Measurements from ENCODE around the gene COBL.

COBL gene

DNA sequence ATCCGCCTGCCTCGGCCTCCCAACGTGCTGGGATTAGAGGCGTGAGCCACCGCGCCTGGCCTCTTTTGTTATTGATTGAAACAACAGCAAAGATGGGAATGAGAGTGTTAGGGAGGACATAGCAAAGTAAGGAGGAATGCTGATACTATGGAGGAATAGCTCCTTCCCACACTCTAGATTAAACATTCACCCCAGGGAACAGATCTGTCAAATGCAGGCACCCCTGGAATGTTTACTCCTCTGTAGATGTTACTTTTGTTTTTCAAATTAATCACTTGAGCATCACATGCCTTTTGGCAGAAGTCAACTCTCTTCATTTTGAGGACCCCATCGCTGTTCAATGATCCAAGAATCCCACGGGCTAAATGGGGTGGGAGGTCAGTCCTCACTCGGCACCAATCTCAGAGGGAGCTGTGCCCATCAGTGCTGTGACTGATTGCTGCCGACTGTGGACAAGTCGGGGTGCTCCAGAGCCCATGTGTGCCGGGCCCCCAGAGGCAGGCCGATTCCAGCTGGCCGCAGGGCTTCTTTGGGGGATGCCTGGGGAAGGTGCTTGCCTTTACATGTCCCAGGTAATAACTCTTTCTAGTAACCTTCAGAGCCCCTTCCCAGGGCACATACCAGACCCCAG, 10.2 kb upstream of the COBL start:
- Histone ChIP-seq H3K27ac (ENCODE audit: insufficient read depth, low read depth, low read length, poor library complexity, severe bottlenecking) (no peak overlapping the region), H3K36me3 (ENCODE audit: control insufficient read depth, insufficient read depth, low read length) (no peaks in the 10 kb centered on the region), H3K9me3 (ENCODE audit: control insufficient read depth, low read length) (no peaks in the 10 kb centered on the region), H3K27me3 (ENCODE audit: control insufficient read depth, insufficient read depth, low read length, poor library complexity, severe bottlenecking) (no peaks in the 10 kb centered on the region), H3K4me1 (ENCODE audit: control insufficient read depth, insufficient read depth, low read length) (peaks cover 7% of the 10 kb centered on the region), H3K4me3 (ENCODE audit: insufficient read depth, low read depth, low read length) (no peak overlapping the region)
- WGBS, 2 experiments: 10 to 14% methylated on average over 14 of the region's 14 CpGs

DNA sequence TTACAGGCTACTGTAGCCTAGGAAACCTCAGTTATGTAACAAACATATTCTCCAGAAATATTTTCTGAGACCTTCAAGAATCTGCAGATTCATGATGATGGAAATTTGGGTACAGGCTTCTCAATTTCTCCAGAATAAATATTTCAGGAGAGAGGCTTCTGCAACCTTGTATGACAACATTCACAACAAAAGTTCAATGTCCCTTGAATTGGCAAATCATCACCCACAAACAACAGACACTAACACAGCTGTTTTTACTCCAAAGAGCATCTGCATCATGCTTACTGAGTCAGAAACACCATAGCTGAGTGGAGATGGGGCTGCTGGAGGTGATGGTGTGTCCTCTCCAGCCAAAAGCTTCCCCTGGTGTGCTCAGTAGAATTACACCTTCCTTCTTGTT, 9.3 kb upstream of the COBL start:
- H3K27me3 ChIP-seq (ENCODE audit: control insufficient read depth, insufficient read depth, low read length, poor library complexity, severe bottlenecking): no peaks in the 10 kb centered on the region
- H3K4me3 ChIP-seq (ENCODE audit: insufficient read depth, low read depth, low read length): no peak overlapping the region
- no peaks in the 10 kb centered on the region for H3K36me3 ChIP-seq (ENCODE audit: control insufficient read depth, insufficient read depth, low read length)
- H3K9me3 ChIP-seq (ENCODE audit: control insufficient read depth, low read length): no peaks in the 10 kb centered on the region
- H3K4me1 ChIP-seq (ENCODE audit: control insufficient read depth, insufficient read depth, low read length): peaks cover 7% of the 10 kb centered on the region
- H3K27ac ChIP-seq (ENCODE audit: insufficient read depth, low read depth, low read length, poor library complexity, severe bottlenecking): no peak overlapping the region

DNA sequence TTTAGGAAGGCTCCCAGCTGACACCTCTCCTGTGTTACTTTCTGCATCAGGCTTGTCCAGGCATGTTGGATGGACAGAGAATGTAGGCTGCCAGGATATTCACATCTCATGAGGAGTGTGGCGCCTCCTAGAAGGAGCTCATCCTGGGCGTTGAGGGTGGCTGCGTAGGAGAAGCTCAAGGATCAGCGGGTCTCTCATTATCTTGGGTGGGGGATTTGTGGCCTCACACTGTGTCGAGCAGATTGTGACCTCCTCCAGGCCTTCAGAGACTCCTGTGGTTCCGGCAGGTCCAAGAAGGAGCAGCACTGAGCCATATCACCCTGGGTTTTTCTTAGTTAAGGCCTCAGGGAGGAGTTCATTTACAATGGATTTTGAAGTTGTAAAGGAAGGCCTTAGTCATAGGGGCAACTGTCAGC, 8.7 kb upstream of the COBL start:
- Histone ChIP-seq H3K4me3 (ENCODE audit: insufficient read depth, low read depth, low read length) (no peak overlapping the region), H3K9me3 (ENCODE audit: control insufficient read depth, low read length) (no peaks in the 10 kb centered on the region), H3K4me1 (ENCODE audit: control insufficient read depth, insufficient read depth, low read length) (peaks cover 7% of the 10 kb centered on the region), H3K27me3 (ENCODE audit: control insufficient read depth, insufficient read depth, low read length, poor library complexity, severe bottlenecking) (no peaks in the 10 kb centered on the region), H3K27ac (ENCODE audit: insufficient read depth, low read depth, low read length, poor library complexity, severe bottlenecking) (no peak overlapping the region), H3K36me3 (ENCODE audit: control insufficient read depth, insufficient read depth, low read length) (no peaks in the 10 kb centered on the region)
- 50 to 57% methylated on average over 6 of the region's 6 CpGs for whole genome bisulfite sequencing, 2 experiments

DNA sequence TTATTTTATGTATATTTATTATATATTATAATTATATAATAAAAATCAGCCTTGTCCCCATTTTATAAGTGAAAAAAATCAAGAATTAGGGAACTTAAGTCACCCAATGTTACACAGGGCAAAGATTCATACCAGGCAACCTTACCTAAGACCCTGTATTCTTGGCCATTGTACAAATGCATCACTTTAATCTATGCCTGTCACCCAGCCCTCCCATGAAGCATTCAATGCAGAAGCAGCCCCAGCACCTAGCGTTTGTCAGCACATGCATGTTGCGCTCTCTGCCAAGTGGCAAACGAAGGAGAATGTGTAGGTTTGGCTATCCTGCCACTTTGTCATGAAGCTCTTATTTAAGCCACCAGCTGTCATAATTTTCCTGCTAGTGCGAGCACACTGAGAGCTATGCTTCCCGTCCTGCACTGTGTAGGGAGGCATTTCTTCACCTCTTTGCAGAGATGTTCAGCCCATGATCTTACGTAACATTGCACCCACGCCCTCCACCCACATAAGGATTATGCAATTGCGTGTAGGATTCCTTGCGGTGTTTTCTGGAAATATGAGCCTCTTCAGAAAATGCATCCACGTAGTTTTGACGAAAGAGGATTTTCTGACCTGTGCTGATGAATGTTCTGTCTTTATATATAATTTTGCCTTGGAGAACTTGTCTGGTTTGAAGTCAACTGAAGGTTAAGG, 7.7 kb upstream of the COBL start:
- no peak overlapping the region for H3K4me3 ChIP-seq (ENCODE audit: insufficient read depth, low read depth, low read length)
- WGBS, 2 experiments: 90 to 93% methylated on average over 11 of the region's 11 CpGs
- H3K36me3 ChIP-seq (ENCODE audit: control insufficient read depth, insufficient read depth, low read length): no peaks in the 10 kb centered on the region
- no peaks in the 10 kb centered on the region for H3K9me3 ChIP-seq (ENCODE audit: control insufficient read depth, low read length)
- H3K27me3 ChIP-seq (ENCODE audit: control insufficient read depth, insufficient read depth, low read length, poor library complexity, severe bottlenecking): no peaks in the 10 kb centered on the region
- no peak overlapping the region for H3K27ac ChIP-seq (ENCODE audit: insufficient read depth, low read depth, low read length, poor library complexity, severe bottlenecking)
- H3K4me1 ChIP-seq (ENCODE audit: control insufficient read depth, insufficient read depth, low read length): peaks cover 7% of the 10 kb centered on the region

DNA sequence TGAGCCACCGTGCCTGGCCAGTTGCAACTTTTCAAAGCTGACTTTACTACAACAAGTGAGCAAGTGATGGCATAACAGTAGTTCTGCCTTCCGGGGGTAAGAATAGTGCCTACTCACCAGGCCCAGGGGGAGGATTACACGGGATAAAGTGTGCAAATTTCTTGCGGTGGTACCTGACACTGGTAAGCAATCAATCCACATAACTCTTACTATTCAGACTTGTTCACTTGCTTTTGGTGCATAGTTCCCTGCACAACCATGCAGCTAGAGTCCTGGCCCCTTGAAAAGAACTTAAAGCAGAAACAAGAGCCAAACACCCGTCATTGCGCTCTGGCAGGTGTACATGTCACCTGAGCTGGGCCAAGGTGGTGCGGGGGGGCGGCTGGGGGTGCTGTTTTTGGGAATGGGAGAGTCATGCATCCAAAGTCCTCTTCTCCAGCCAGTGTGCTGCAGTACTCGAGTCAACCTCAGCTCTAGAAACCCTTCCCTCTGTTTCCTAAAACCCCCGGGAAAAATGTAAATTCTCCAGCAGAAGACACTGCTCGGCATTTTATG, 5.4 kb upstream of the COBL start:
- H3K27me3 ChIP-seq (ENCODE audit: control insufficient read depth, insufficient read depth, low read length, poor library complexity, severe bottlenecking): peaks cover 12% of the 10 kb centered on the region
- WGBS, 2 experiments: 86 to 89% methylated on average over 11 of the region's 11 CpGs

DNA sequence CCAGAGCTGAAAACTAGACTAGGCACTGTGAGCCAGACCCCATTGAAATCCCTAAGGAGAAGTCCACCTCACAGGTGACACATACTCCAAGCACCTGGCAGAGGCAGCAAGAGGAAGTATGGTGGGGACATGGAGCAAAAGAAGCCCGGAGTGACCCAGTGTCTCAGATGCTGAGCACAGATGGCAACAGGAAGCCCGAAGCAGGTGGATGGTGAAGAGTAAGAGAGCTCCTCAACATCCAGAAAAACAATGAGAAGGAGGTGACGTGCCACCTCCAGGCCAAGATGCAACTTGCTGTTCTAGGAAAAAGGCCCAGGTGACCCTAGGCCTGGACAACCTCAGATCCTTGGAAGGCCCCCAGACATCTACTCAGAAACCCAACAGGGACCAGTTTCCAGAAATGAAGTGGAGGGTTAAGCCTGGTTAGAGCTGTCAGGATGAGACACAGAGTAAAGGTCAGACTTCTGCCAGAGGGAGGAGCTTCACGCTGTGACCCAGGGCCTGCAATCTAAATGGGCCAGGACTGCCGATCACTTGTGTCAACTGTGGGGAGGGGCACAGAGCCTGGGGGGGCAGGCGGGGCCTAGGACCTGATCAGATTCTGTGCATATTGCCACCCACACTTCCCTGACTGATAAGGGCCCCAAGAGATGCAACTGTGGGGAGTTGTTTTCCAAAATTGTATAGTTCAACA, 2.4 kb upstream of the COBL start:
- WGBS, 2 experiments: 73 to 79% methylated on average over 6 of the region's 6 CpGs
- Histone ChIP-seq H3K27ac (ENCODE audit: insufficient read depth, low read depth, low read length, poor library complexity, severe bottlenecking) (no peak overlapping the region), H3K4me3 (ENCODE audit: insufficient read depth, low read depth, low read length) (no peak overlapping the region), H3K36me3 (ENCODE audit: control insufficient read depth, insufficient read depth, low read length) (no peaks in the 10 kb centered on the region), H3K9me3 (ENCODE audit: control insufficient read depth, low read length) (no peaks in the 10 kb centered on the region), H3K27me3 (ENCODE audit: control insufficient read depth, insufficient read depth, low read length, poor library complexity, severe bottlenecking) (peaks cover 41% of the 10 kb centered on the region), H3K4me1 (ENCODE audit: control insufficient read depth, insufficient read depth, low read length) (no peaks in the 10 kb centered on the region)

More for the DNA sequence above, 5.4 kb upstream of the COBL start:
- peaks cover 7% of the 10 kb centered on the region for H3K4me1 ChIP-seq (ENCODE audit: control insufficient read depth, insufficient read depth, low read length)
- no peak overlapping the region for H3K4me3 ChIP-seq (ENCODE audit: insufficient read depth, low read depth, low read length)
- H3K36me3 ChIP-seq (ENCODE audit: control insufficient read depth, insufficient read depth, low read length): no peaks in the 10 kb centered on the region
- H3K27ac ChIP-seq (ENCODE audit: insufficient read depth, low read depth, low read length, poor library complexity, severe bottlenecking): no peak overlapping the region
- no peaks in the 10 kb centered on the region for H3K9me3 ChIP-seq (ENCODE audit: control insufficient read depth, low read length)

DNA sequence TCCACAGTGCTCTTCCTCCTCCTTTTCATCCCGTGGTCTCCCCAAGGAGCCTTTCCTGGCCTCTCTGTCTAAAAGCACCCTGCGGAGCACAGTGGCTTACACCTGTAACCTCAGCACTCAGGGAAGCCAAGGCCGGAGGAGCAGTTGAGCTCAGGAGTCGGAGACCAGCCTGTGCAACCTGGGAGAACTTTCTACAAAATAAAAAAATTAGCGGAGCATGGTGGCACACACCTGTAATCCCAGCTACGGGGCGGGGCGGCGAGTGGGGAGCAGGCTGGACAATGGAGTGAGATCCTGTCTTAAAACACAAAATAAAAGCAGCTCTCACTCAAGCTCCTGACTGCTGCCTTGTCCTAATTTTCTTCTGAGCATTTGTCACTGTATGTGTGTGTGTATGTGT, 1.4 kb upstream of the COBL start:
- H3K27ac ChIP-seq (ENCODE audit: insufficient read depth, low read depth, low read length, poor library complexity, severe bottlenecking): no peak overlapping the region

DNA sequence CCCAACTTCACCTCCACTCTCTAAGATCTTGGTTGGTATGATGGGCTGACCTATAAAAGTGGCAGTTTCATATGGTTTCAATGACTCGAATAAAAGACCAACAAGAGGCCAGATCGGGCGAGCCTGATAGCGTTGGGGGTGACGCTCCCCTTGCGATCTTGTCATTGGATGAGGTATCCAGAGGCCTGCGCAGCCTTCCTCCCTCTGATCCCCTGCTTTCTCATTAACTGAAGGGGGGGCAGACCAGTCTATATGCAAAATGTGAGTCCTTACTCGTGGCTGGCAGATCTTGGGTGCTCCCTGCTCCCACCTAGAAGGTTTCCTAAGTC, 937 bp upstream of the COBL start:
- no peak overlapping the region for H3K4me3 ChIP-seq (ENCODE audit: insufficient read depth, low read depth, low read length)
- H3K27ac ChIP-seq (ENCODE audit: insufficient read depth, low read depth, low read length, poor library complexity, severe bottlenecking): no peak overlapping the region
- no peaks in the 10 kb centered on the region for H3K4me1 ChIP-seq (ENCODE audit: control insufficient read depth, insufficient read depth, low read length)
- WGBS, 2 experiments: 28 to 37% methylated on average over 8 of the region's 8 CpGs
- H3K9me3 ChIP-seq (ENCODE audit: control insufficient read depth, low read length): no peaks in the 10 kb centered on the region
- peaks cover 47% of the 10 kb centered on the region for H3K27me3 ChIP-seq (ENCODE audit: control insufficient read depth, insufficient read depth, low read length, poor library complexity, severe bottlenecking)
- no peaks in the 10 kb centered on the region for H3K36me3 ChIP-seq (ENCODE audit: control insufficient read depth, insufficient read depth, low read length)

More for the DNA sequence above, 1.4 kb upstream of the COBL start:
- Histone ChIP-seq H3K4me3 (ENCODE audit: insufficient read depth, low read depth, low read length) (no peak overlapping the region), H3K27me3 (ENCODE audit: control insufficient read depth, insufficient read depth, low read length, poor library complexity, severe bottlenecking) (peaks cover 47% of the 10 kb centered on the region), H3K4me1 (ENCODE audit: control insufficient read depth, insufficient read depth, low read length) (no peaks in the 10 kb centered on the region), H3K9me3 (ENCODE audit: control insufficient read depth, low read length) (no peaks in the 10 kb centered on the region), H3K36me3 (ENCODE audit: control insufficient read depth, insufficient read depth, low read length) (no peaks in the 10 kb centered on the region)
- WGBS, 2 experiments: 75 to 79% methylated on average over 9 of the region's 9 CpGs

DNA sequence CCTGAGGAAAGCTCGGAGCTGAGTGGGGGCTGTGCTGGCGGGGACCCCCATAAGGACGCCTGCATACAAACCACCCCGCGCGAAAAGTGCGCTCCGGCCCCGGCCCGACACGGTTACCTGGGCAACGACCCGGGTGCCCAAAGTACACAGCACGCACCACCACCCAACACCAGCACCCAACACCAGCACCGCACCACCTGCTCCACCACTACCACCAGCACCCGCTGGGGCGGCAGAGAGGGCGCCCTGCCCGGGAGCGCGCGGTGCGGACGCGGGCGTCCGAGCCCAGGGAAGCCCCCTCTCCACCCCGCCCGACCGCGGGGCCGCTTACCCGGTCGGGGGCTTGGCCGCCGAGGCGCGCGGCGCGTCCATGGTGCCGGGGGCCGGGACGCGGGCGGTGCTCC, 345 bp downstream of the COBL start:
- no peak overlapping the region for H3K27ac ChIP-seq (ENCODE audit: insufficient read depth, low read depth, low read length, poor library complexity, severe bottlenecking)
- no peaks in the 10 kb centered on the region for H3K36me3 ChIP-seq (ENCODE audit: control insufficient read depth, insufficient read depth, low read length)
- WGBS, 2 experiments: 0% methylated on average over 46 of the region's 46 CpGs
- no peaks in the 10 kb centered on the region for H3K9me3 ChIP-seq (ENCODE audit: control insufficient read depth, low read length)
- peak overlapping the region; percentile 53 for H3K4me3 ChIP-seq (ENCODE audit: insufficient read depth, low read depth, low read length)
- H3K27me3 ChIP-seq (ENCODE audit: control insufficient read depth, insufficient read depth, low read length, poor library complexity, severe bottlenecking): peaks cover 47% of the 10 kb centered on the region
- peaks cover 2% of the 10 kb centered on the region for H3K4me1 ChIP-seq (ENCODE audit: control insufficient read depth, insufficient read depth, low read length)
